MM.1S (cell line): ENCODE data around the gene OPRD1.

Experiments
- DNase-seq: peaks from one replicate; pipeline ENCODE4 v3.0.0-alpha.2; 2015
- H2AFZ ChIP-seq: fragments of 300-600 bp; sonication (generic); 2 replicates; pipeline ENCODE4 v1.6.0; 2016; ENCODE audit warnings: antibody characterized with exemption, low read length
- H3F3A ChIP-seq: fragments of 300-600 bp; sonication (generic); 2 replicates; pipeline ENCODE4 v1.6.1; 2016; ENCODE audit warnings: mild to moderate bottlenecking, antibody characterized with exemption, low read length, moderate library complexity, mixed read lengths; ENCODE audit not compliant: insufficient read depth
- H3K27ac ChIP-seq: fragments of 300-600 bp; sonication (generic); 2 replicates; pipeline ENCODE4 v1.5.1; 2016; ENCODE audit warnings: mild to moderate bottlenecking, low read length
- H3K27me3 ChIP-seq: fragments of 300-600 bp; sonication (generic); replicated peaks from 2 replicates; pipeline ENCODE4 v1.6.0; 2016; ENCODE audit warnings: low read length; ENCODE audit not compliant: insufficient read depth
- H3K36me3 ChIP-seq: fragments of 300-600 bp; sonication (generic); replicated peaks from 2 replicates; pipeline ENCODE4 v1.6.1; 2016; ENCODE audit warnings: mild to moderate bottlenecking, low read length, mixed read lengths; ENCODE audit not compliant: insufficient read depth
- H3K4me1 ChIP-seq: fragments of 300-600 bp; sonication (generic); 2 replicates; pipeline ENCODE4 v1.6.1; 2016; ENCODE audit warnings: low read length, mixed read lengths
- H3K4me2 ChIP-seq: fragments of 300-600 bp; sonication (generic); 2 replicates; pipeline ENCODE4 v1.6.0; 2016; ENCODE audit warnings: low read depth, low read length
- H3K4me3 ChIP-seq: fragments of 300-600 bp; sonication (generic); 2 replicates; pipeline ENCODE4 v1.5.1; 2016; ENCODE audit warnings: low read length, mixed read lengths
- H3K79me2 ChIP-seq: fragments of 300-600 bp; sonication (generic); 2 replicates; pipeline ENCODE4 v1.6.1; 2016; ENCODE audit warnings: mixed run types, low read length, mixed read lengths
- H3K9ac ChIP-seq: fragments of 300-600 bp; sonication (generic); 2 replicates; pipeline ENCODE4 v1.6.1; 2016; ENCODE audit warnings: low read length, mixed read lengths
- H3K9me2 ChIP-seq: fragments of 300-600 bp; sonication (generic); replicated peaks from 2 replicates; pipeline ENCODE4 v1.6.1; 2016; ENCODE audit warnings: mild to moderate bottlenecking, low read length, mixed read lengths; ENCODE audit not compliant: insufficient read depth
- H3K9me3 ChIP-seq: fragments of 300-600 bp; sonication (generic); replicated peaks from 2 replicates; pipeline ENCODE4 v1.6.1; 2016; ENCODE audit warnings: mild to moderate bottlenecking, low read length, mixed read lengths; ENCODE audit not compliant: insufficient read depth
- H4K20me1 ChIP-seq: fragments of 300-600 bp; sonication (generic); 2 replicates; pipeline ENCODE4 v1.6.1; 2016; ENCODE audit warnings: mild to moderate bottlenecking, low read length, moderate library complexity, mixed read lengths; ENCODE audit not compliant: insufficient read depth
- CTCF ChIP-seq: fragments of 300-600 bp; sonication (generic); IDR thresholded peaks from 2 replicates; pipeline ENCODE4 v1.5.1; 2016; ENCODE audit warnings: antibody characterized with exemption, low read length, mixed read lengths
- EZH2 ChIP-seq: fragments of 300-600 bp; sonication (generic); optimal IDR thresholded peaks from 2 replicates; pipeline ENCODE3; 2017; ENCODE audit warnings: low read depth, mild to moderate bottlenecking, antibody characterized with exemption, low read length, mixed read lengths
- EZH2phosphoT487 ChIP-seq: fragments of 300-600 bp; sonication (generic); IDR thresholded peaks from 2 replicates; pipeline ENCODE4 v1.6.1; 2018; ENCODE audit warnings: antibody characterized with exemption, low read length

Gene OPRD1

GRCh38 chr1:28888915-28889314, 76.9 kb downstream of the OPRD1 start:
- no peak overlapping the region for H3K4me2 ChIP-seq
- no peak overlapping the region for H3K4me3 ChIP-seq
- H3K27me3 ChIP-seq = no peaks in the 10 kb centered on the region
- H3K27ac ChIP-seq = no peak overlapping the region
- no peak overlapping the region for H3K9ac ChIP-seq
- H3K36me3 ChIP-seq = no peaks in the 10 kb centered on the region
- no peak for DNase-seq
- no peak for TF ChIP-seq CTCF
- TF ChIP-seq EZH2phosphoT487 = no peak
- no peak for TF ChIP-seq EZH2
- H2AFZ ChIP-seq = no peak overlapping the region
- H3K4me1 ChIP-seq = peaks cover 27% of the 10 kb centered on the region
- no peaks in the 10 kb centered on the region for H4K20me1 ChIP-seq
- H3K9me2 ChIP-seq = no peaks in the 10 kb centered on the region
- peaks cover 36% of the 10 kb centered on the region for H3K79me2 ChIP-seq
- H3K9me3 ChIP-seq = no peaks in the 10 kb centered on the region
- H3F3A ChIP-seq = no peaks in the 10 kb centered on the region; the same call in 1 of the 2 replicates

- H3K9me2 ChIP-seq = no peaks in the 10 kb centered on the region
- H2AFZ ChIP-seq = no peak overlapping the region
- H3K4me3 ChIP-seq = no peak overlapping the region
- no peaks in the 10 kb centered on the region; the same call in 1 of the 2 replicates for H3F3A ChIP-seq
- no peaks in the 10 kb centered on the region for H4K20me1 ChIP-seq
- DNase-seq = no peak
- H3K9me3 ChIP-seq = no peaks in the 10 kb centered on the region
- H3K27ac ChIP-seq = no peak overlapping the region
- no peak for TF ChIP-seq CTCF
- no peak for TF ChIP-seq EZH2phosphoT487
- TF ChIP-seq EZH2 = no peak
- no peaks in the 10 kb centered on the region for H3K36me3 ChIP-seq
- H3K9ac ChIP-seq = no peak overlapping the region
- H3K4me2 ChIP-seq = no peak overlapping the region
- no peaks in the 10 kb centered on the region for H3K27me3 ChIP-seq
- peaks cover 26% of the 10 kb centered on the region for H3K4me1 ChIP-seq
- H3K79me2 ChIP-seq = peaks cover 36% of the 10 kb centered on the region
Observed at GRCh38 chr1:28889357-28889756, 77.4 kb downstream of the OPRD1 start.

- DNase-seq = no peak
- H3K4me1 ChIP-seq = peaks cover 18% of the 10 kb centered on the region
- no peaks in the 10 kb centered on the region for H3K27me3 ChIP-seq
- peaks cover 46% of the 10 kb centered on the region for H3K79me2 ChIP-seq
- TF ChIP-seq CTCF (no peak), EZH2 (no peak)
- no peak overlapping the region for H3K27ac ChIP-seq
- no peak overlapping the region for H3K4me2 ChIP-seq
- no peaks in the 10 kb centered on the region for H3K36me3 ChIP-seq
- H2AFZ ChIP-seq = no peak overlapping the region
- no peak overlapping the region for H3K4me3 ChIP-seq
- H3F3A ChIP-seq = no peaks in the 10 kb centered on the region; the same call in 1 of the 2 replicates
- no peaks in the 10 kb centered on the region for H3K9me3 ChIP-seq
- H3K9ac ChIP-seq = no peak overlapping the region
- no peaks in the 10 kb centered on the region for H4K20me1 ChIP-seq
- no peaks in the 10 kb centered on the region for H3K9me2 ChIP-seq
Observed at GRCh38 chr1:28890435-28890834, 78.5 kb downstream of the OPRD1 start.
